Spleen (tissue), 7 donors: Measurements from ENCODE around the gene KISS1R.

Experiments
- POLR2AphosphoS5 ChIP-seq, 3 donors: sonication (generic); formaldehyde crosslinking; IDR thresholded peaks; one replicate each; pipeline ENCODE4 v1.5.1; 2017; ENCODE audit warnings: antibody characterized with exemption in 3 of 3
- TF ChIP-seq, protein P1 (sequence below), 11 experiments: fragments of 200-600 bp in 7 of 11; fragments of 450-650 bp in 4 of 11; sonication (generic) in 4 of 11; IDR thresholded peaks in 8 of 11; conservative IDR thresholded peaks in 3 of 11; 1 replicate in 7 of 11; 2 replicates in 4 of 11; pipeline versions ENCODE4 v1.4.0 to v1.8.0; 2016 to 2021; ENCODE audit warnings: antibody characterized with exemption in 11 of 11, inconsistent platforms in 4 of 11, mild to moderate bottlenecking in 1 of 11
- donor health status: DM: no; HTN: no; CAD: no; lungs with moderate emphysema.
- donor health status: DM: no; HTN: no; CAD: no.
- donor health status: DM: no; HTN: no; CAD: no.

DNA sequence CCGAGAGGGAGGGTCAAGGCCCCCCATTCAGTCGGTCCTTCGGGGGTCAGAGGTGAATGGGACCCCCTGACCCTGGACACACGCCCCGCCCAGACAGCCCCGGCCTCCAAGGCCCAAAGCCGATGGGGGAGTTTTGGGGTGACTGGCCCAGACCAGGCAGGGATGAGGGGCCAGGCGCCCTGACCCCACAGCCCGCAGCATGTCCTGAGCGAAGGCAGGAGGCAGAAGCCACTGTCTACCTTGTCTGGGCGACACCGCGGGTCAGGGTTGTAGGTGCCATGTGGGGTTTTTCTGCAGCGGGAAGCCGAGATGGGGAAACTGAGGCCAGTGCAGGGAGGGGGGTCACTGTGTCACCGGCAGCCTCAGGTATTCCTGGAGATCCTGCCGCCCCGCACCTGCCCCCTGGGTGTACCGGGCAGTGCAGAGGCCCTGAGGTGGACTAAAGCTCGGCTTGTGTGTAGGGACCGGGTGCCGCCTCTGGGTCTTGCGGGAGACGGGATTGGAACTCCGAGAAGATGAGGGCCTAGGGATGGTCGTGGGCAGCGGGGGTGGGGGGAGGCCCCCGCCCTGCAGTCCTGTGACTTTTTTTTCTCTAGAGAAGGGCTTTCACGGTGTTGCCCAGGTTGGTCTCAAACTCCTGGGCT, 17.2 kb downstream of the KISS1R start:
- TF ChIP-seq, protein P1, sequence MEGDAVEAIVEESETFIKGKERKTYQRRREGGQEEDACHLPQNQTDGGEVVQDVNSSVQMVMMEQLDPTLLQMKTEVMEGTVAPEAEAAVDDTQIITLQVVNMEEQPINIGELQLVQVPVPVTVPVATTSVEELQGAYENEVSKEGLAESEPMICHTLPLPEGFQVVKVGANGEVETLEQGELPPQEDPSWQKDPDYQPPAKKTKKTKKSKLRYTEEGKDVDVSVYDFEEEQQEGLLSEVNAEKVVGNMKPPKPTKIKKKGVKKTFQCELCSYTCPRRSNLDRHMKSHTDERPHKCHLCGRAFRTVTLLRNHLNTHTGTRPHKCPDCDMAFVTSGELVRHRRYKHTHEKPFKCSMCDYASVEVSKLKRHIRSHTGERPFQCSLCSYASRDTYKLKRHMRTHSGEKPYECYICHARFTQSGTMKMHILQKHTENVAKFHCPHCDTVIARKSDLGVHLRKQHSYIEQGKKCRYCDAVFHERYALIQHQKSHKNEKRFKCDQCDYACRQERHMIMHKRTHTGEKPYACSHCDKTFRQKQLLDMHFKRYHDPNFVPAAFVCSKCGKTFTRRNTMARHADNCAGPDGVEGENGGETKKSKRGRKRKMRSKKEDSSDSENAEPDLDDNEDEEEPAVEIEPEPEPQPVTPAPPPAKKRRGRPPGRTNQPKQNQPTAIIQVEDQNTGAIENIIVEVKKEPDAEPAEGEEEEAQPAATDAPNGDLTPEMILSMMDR (IDR thresholded peaks at IDR 0.05 in 8 of 11, conservative IDR thresholded peaks at IDR 0.05 in 3 of 11), result no peak
- no peak for TF ChIP-seq POLR2AphosphoS5 (IDR thresholded peaks at IDR 0.05)
